GM12874 (cell line): Measurements from ENCODE around the gene KRT9.

Experiments used
- TF ChIP-seq, protein P1 (sequence below): IDR thresholded peaks from 2 replicates; pipeline ENCODE4 v1.5.1; 2011; ENCODE audit warnings: low read depth, mild to moderate bottlenecking, control low read depth, low read length, moderate library complexity; ENCODE audit not compliant: insufficient read depth

The KRT9 gene

DNA sequence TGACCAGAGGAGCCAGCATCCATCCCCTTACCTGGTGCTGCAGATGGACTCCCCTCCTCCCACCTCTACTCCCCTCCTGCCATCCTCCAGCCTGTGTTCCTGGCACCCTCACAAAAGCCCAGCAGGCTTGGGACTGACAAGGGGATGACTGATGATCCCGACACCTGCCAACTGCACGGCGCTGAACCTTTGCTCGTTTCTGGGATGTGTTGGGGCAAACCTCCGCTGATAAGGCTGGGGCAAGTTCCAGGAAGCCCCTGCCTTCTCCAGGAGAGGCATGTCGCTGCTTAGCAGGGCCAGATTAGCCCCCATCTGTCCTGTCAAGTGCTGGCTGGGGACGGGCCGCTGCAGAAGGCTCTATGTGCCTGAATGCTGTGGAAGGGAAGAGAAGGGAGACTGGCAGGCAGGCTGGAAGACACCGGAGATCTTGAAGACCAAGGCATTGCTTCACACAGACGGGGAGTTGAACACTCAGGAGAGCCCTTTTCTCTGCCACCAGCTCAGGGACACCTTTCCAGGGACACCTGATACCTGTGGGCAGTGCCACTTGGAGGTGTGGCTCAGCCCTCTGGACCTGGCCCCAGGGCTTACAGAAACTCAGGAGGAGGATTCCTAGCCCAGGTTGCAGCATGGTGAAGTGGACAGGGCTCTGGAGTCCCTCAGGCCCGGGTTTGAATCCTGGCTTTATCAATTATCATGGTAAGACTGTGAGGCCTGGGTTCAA lies 52.2 kb downstream of the KRT9 start:
- TF ChIP-seq, protein P1, sequence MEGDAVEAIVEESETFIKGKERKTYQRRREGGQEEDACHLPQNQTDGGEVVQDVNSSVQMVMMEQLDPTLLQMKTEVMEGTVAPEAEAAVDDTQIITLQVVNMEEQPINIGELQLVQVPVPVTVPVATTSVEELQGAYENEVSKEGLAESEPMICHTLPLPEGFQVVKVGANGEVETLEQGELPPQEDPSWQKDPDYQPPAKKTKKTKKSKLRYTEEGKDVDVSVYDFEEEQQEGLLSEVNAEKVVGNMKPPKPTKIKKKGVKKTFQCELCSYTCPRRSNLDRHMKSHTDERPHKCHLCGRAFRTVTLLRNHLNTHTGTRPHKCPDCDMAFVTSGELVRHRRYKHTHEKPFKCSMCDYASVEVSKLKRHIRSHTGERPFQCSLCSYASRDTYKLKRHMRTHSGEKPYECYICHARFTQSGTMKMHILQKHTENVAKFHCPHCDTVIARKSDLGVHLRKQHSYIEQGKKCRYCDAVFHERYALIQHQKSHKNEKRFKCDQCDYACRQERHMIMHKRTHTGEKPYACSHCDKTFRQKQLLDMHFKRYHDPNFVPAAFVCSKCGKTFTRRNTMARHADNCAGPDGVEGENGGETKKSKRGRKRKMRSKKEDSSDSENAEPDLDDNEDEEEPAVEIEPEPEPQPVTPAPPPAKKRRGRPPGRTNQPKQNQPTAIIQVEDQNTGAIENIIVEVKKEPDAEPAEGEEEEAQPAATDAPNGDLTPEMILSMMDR = no peak

DNA sequence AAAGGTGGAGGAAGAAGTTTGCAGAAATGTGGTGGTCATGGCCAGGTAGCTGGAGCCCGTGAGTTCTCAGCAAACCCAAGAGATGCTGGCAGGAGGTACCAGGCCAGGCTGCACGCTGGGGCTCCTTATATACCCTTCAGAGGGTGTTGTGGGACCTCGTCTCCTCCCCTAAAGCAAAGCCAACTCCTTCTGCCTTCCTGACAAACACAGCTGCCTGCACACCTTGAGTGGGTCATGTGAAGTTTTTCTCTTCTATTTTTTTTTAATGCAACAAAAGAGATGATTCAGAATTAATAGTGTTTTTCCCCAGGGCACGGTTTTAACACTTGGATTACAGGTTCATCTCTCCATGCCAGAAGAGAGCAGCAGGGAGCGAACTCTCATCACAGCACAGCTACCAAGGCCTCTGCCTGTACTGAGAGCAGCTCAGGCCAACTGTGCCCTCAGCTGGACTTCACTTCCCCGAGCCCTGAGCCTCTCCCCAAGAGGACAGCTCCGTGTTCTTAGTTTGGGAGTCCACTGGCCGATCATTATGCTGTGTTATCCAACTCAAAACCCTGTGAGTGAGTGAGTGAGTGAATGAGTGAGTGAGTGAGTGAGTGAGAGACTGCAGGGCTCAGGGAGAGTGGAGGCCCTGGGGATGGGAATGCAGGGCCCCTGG lies 52.9 kb downstream of the KRT9 start, which contains the start of gene KRT15:
TSS of gene KRT15 (minus strand) at position 102 of the 661 bp plus-strand sequence. CDS start at position 39, 63 bp downstream.
- TF ChIP-seq, protein P1 = no peak

DNA sequence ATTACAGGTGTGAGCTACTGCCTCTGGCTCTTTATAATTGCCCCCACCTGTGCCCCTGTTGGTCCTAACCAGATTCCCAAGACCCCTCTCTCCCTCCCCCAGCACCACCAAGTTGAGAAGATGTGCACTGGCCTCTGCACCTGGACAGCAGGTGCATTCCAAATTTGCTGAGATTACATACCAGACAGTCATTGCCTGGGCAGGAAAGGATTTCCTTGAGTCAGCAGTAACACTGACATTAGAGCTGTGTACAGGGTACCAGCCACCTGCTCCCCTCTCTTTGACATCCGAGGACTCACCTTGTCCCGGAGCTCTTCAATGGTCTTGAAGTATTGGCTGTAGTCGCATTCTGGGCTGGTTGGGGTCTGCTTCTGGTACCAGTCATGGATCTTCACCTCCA lies 53.8 kb downstream of the KRT9 start:
- TF ChIP-seq, protein P1 = no peak

DNA sequence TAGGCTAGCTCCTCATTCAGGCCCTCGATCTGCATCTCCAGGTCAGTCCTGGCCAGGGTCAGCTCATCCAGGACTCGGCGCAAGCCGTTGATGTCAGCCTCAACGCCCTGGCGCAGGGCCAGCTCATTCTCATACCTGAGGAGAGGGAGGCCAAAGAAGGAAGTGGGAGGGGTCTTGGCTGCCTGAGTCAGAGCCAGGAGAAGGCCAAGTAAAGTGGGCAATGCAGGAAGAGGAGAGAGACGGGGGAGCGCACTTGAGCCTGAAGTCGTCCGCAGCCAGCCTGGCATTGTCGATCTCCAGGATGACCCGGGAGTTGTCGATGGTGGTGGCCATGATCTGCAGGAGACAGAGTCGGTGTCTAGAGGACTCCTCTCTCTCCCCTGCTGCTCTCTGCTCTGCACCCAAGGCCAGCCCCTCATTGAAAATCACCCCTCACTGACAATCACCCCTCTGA lies 55.0 kb downstream of the KRT9 start:
- TF ChIP-seq, protein P1 = no peak

DNA sequence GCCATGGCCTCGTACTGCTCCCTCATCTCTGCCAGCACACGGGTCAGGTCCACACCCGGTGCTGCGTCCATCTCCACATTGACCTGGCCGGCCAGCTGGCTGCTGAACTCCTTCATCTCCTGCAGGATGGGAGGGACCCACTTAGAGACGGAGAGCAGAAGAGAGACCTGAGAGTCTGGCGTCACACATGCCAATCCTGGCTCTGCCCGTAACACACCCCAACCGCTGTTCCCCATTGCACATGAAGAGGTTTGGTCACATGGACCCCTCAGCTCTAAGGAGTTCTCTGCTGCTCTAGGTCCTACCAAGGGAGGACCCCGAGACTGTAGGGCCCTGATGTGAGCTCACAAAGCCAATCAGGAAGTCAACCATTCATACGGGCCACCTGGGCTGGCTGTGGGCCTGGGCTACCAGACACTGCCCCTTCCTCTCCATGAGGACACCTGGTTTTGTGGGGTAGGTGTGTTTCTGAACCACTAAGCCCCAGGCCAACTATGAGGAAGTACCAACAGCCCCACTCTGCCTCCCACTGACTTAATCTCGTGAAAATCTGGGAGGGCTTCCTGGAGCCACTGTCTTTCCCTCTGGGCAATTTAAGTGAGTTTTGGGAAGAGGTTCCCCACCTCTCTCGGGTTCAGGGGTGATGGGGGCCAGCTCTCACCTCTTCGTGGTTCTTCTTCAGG lies 55.6 kb downstream of the KRT9 start:
- TF ChIP-seq, protein P1 = no peak
